Measurements from ENCODE around the gene MVB12B.
"Not testable (repeated sequence)": the region's sequence is repeated elsewhere in the genome, so short reads cannot be mapped to it uniquely, and the experiment has no call there.

Gene MVB12B

GRCh38 chr9:126326228-126327005 is at the start of gene MVB12B:
TSS of gene MVB12B (plus strand) at chr9:126326829. CDS start at chr9:126326930, 101 bp downstream.
- DNase-seq (ENCODE audit: low spot score): peak; percentile 61

- DNase-seq (ENCODE audit: low spot score): no peak
Measured at GRCh38 chr9:126283799-126284465, 42.7 kb upstream of the MVB12B start.

GRCh38 chr9:126285652-126286051 is 41.0 kb upstream of the MVB12B start:
- not testable (repeated sequence) for DNase-seq (ENCODE audit: low spot score)

GRCh38 chr9:126287166-126287866 is 39.3 kb upstream of the MVB12B start:
- no peak for DNase-seq (ENCODE audit: low spot score)

- no peak for DNase-seq (ENCODE audit: low spot score)
Measured at GRCh38 chr9:126290871-126291270, 35.8 kb upstream of the MVB12B start.

- no peak for DNase-seq (ENCODE audit: low spot score)
Measured at GRCh38 chr9:126291925-126292324, 34.7 kb upstream of the MVB12B start.

- DNase-seq (ENCODE audit: low spot score): no peak
Measured at GRCh38 chr9:126292736-126293521, 33.7 kb upstream of the MVB12B start.

- peak; percentile 70 for DNase-seq (ENCODE audit: low spot score)
Measured at GRCh38 chr9:126293522-126293889, 33.1 kb upstream of the MVB12B start.

- no peak for DNase-seq (ENCODE audit: low spot score)
Measured at GRCh38 chr9:126294331-126295081, 32.1 kb upstream of the MVB12B start.

GRCh38 chr9:126295082-126295477 is 31.5 kb upstream of the MVB12B start:
- DNase-seq (ENCODE audit: low spot score): no peak

GRCh38 chr9:126295516-126295915 is 31.1 kb upstream of the MVB12B start:
- no peak for DNase-seq (ENCODE audit: low spot score)

GRCh38 chr9:126295936-126296600 is 30.6 kb upstream of the MVB12B start:
- no peak for DNase-seq (ENCODE audit: low spot score)

- no peak for DNase-seq (ENCODE audit: low spot score)
Measured at GRCh38 chr9:126296687-126297086, 29.9 kb upstream of the MVB12B start.

GRCh38 chr9:126297661-126298060 is 29.0 kb upstream of the MVB12B start:
- no peak for DNase-seq (ENCODE audit: low spot score)

- DNase-seq (ENCODE audit: low spot score): no peak
Measured at GRCh38 chr9:126298063-126298801, 28.4 kb upstream of the MVB12B start.

GRCh38 chr9:126299706-126300276 is 26.8 kb upstream of the MVB12B start:
- no peak for DNase-seq (ENCODE audit: low spot score)

GRCh38 chr9:126301196-126301595 is 25.4 kb upstream of the MVB12B start:
- DNase-seq (ENCODE audit: low spot score): no peak

GRCh38 chr9:126301985-126302603 is 24.5 kb upstream of the MVB12B start:
- peak; percentile 81 for DNase-seq (ENCODE audit: low spot score)

- DNase-seq (ENCODE audit: low spot score): no peak
Measured at GRCh38 chr9:126302730-126303129, 23.9 kb upstream of the MVB12B start.
